Parathyroid adenoma (tissue), 2 donors: ENCODE results near the gene ASRGL1.

Experiments used
- H2AFZ ChIP-seq: fragments of 300-600 bp; sonication (generic); one replicate; pipeline ENCODE4 v1.7.0; 2017; ENCODE audit warnings: antibody characterized with exemption, mild to moderate bottlenecking
- H3K27ac ChIP-seq: fragments of 300-600 bp; sonication (generic); one replicate; pipeline ENCODE4 v1.7.0; 2017
- H3K27me3 ChIP-seq: fragments of 300-600 bp; sonication (generic); one replicate; pipeline ENCODE4 v1.7.0; 2017; ENCODE audit warnings: low read length; ENCODE audit not compliant: control insufficient read depth, insufficient read depth
- H3K36me3 ChIP-seq: fragments of 300-600 bp; sonication (generic); one replicate; pipeline ENCODE4 v1.7.0; 2017; ENCODE audit warnings: low read length; ENCODE audit not compliant: control insufficient read depth, insufficient read depth
- H3K4me1 ChIP-seq: fragments of 300-600 bp; sonication (generic); one replicate; pipeline ENCODE4 v1.7.0; 2017; ENCODE audit warnings: control low read depth
- H3K4me2 ChIP-seq: fragments of 300-600 bp; sonication (generic); one replicate; pipeline ENCODE4 v1.7.0; 2017; ENCODE audit warnings: low read length
- H3K4me3 ChIP-seq: fragments of 300-600 bp; sonication (generic); one replicate; pipeline ENCODE4 v1.7.0; 2017; ENCODE audit warnings: low read depth, low read length
- H3K79me2 ChIP-seq: fragments of 300-600 bp; sonication (generic); one replicate; pipeline ENCODE4 v1.7.0; 2017; ENCODE audit warnings: control low read depth
- H3K9ac ChIP-seq: fragments of 300-600 bp; sonication (generic); one replicate; pipeline ENCODE4 v1.7.0; 2017; ENCODE audit warnings: mild to moderate bottlenecking
- H3K9me3 ChIP-seq: fragments of 300-600 bp; sonication (generic); one replicate; pipeline ENCODE4 v1.7.0; 2017; ENCODE audit warnings: low read length; ENCODE audit not compliant: control insufficient read depth
- TF ChIP-seq, protein P1 (sequence below): fragments of 300-600 bp; sonication (generic); IDR thresholded peaks from one replicate; pipeline ENCODE4 v1.7.0; 2017; ENCODE audit warnings: antibody characterized with exemption, mild to moderate bottlenecking
- donor health status: primary hyperparathyroidism.

Gene ASRGL1

DNA sequence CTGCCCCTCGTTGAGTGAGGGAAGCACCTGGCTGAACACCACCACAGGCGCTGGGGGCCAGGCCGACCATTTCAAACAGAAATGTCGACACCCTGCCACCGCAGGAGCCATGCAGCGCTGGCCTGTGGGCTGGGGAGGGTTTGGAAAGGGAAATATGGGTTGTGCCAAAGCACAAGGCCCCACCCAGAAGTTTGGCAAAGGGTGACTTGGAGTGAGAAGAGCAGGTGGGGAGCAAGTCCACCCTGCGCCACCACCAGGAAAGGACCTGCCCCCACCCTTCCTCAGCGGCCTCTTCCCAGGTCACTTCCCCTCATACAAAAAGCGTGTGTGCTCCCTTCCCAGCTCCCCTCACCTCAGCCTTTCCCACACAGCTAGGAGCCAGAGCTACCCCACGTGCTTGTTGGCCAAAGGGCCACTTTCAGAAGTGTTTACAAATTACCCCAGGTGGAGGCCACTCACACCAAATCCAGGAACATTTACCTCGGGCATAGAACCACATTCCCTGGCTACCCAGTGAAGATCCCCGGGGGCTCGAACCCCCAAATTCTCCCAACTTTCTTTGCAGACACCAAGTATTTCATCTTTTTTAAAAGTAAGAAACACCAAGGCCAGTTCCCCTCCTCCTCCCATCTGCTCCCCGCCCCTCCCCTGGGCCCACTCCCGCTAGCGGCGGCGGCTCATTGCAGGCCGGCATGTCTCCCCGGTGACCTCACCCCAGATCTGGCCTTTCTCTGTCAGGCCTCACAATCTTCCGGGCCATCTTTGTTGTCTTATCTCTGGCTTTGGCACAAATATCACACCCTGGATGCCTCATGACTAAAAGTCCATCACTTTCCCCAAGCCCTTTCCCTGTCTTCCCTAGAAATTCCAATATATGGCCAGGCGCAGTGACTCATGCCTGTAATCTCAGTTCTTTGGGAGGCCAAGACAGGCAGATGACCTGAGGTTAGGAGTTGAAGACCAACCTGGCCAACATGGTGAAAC, 61.1 kb downstream of the ASRGL1 start:
- peak overlapping the region; percentile 33 for H2AFZ ChIP-seq
- TF ChIP-seq, protein P1, sequence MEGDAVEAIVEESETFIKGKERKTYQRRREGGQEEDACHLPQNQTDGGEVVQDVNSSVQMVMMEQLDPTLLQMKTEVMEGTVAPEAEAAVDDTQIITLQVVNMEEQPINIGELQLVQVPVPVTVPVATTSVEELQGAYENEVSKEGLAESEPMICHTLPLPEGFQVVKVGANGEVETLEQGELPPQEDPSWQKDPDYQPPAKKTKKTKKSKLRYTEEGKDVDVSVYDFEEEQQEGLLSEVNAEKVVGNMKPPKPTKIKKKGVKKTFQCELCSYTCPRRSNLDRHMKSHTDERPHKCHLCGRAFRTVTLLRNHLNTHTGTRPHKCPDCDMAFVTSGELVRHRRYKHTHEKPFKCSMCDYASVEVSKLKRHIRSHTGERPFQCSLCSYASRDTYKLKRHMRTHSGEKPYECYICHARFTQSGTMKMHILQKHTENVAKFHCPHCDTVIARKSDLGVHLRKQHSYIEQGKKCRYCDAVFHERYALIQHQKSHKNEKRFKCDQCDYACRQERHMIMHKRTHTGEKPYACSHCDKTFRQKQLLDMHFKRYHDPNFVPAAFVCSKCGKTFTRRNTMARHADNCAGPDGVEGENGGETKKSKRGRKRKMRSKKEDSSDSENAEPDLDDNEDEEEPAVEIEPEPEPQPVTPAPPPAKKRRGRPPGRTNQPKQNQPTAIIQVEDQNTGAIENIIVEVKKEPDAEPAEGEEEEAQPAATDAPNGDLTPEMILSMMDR = no peak
- H3K9me3 ChIP-seq = no peaks in the 10 kb centered on the region
- no peaks in the 10 kb centered on the region for H3K36me3 ChIP-seq
- no peaks in the 10 kb centered on the region for H3K79me2 ChIP-seq
- peaks cover 8% of the 10 kb centered on the region for H3K4me1 ChIP-seq
- H3K9ac ChIP-seq = no peak overlapping the region
- no peak overlapping the region for H3K4me3 ChIP-seq
- H3K4me2 ChIP-seq = no peak overlapping the region
- no peak overlapping the region for H3K27ac ChIP-seq
- H3K27me3 ChIP-seq = no peaks in the 10 kb centered on the region

DNA sequence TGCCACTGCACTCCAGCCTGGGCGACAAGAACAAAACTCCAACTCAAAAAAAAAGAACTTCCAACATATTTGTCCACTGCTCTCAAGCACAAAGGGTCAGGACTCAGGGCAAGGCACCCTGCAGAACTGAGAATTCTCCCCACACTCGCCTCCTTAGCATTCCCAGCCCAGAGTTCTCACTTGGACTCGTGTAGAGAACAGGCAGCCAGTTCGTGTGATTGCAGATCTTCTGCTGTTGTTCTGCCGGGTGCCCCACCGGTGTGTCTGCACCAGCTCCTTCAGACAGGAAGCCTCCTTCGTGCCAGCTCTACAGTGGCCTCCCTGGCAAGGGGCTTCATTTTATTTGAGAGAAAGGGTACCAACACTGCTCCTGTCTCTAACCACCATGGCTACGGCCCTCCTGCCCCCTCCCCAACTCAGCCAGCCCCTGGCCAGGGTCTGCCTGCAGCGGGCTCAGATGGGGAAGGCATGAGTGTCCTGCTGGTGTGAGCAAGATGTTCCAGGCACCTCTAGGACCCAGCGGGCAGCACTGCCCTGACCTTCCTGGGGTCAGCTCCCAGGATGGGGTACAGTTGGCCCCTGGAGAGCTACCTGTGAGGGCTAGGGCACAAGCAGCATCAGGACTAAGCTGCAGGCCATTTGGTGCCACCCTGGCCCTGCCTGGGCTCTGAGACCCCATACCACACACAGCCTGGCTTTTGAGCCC, 62.1 kb downstream of the ASRGL1 start:
- Histone ChIP-seq H3K4me1 (peaks cover 8% of the 10 kb centered on the region), H3K36me3 (no peaks in the 10 kb centered on the region), H3K4me2 (no peak overlapping the region), H3K27me3 (no peaks in the 10 kb centered on the region), H3K79me2 (no peaks in the 10 kb centered on the region), H2AFZ (no peak overlapping the region), H3K4me3 (no peak overlapping the region), H3K9ac (no peak overlapping the region), H3K27ac (no peak overlapping the region), H3K9me3 (no peaks in the 10 kb centered on the region)
- TF ChIP-seq, protein P1 = no peak

DNA sequence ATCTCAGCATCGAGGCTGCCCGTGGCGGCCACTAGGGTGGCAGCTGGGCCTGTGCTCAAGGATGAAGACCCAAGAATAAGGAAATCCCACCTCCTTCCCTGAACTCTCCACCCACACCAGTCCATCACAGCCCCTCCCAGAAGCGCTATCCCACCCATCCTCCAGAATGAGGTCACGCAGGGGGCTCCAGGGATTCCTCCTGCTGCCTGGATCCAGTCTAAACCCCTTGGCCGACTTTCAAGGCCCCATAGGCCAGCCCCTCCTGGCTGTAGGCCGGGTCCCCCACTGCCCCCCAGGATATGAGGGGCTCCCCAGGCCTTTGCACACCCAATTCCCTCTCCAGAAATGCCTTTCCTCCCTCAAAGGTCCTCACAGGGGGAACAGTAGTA, 62.6 kb downstream of the ASRGL1 start:
- Histone ChIP-seq H3K9me3 (no peaks in the 10 kb centered on the region), H3K79me2 (no peaks in the 10 kb centered on the region), H3K36me3 (no peaks in the 10 kb centered on the region), H3K4me1 (peaks cover 8% of the 10 kb centered on the region), H3K4me2 (no peak overlapping the region), H2AFZ (no peak overlapping the region), H3K27me3 (no peaks in the 10 kb centered on the region), H3K4me3 (no peak overlapping the region), H3K9ac (no peak overlapping the region), H3K27ac (no peak overlapping the region)
- TF ChIP-seq, protein P1 = no peak

DNA sequence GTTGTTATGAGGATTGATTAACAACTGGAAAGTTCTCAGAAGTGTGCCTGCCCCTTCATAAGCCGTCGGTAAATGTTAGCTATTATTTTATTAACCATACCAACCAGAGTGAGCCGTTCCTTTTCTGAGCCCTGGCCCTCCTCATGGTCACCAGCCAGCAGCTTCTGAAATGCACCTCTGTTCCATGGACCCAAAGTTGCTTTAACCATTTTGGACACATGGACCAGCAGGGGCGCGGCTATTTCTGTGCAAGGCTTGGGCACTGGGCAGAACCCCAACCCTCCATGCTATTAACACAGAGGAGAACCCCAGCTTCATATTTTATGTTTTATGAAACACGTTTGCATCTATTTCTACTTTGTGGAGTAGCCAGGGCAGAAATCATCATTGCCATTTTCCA, 63.0 kb downstream of the ASRGL1 start:
- H3K9ac ChIP-seq = no peak overlapping the region
- H3K4me3 ChIP-seq = no peak overlapping the region
- H3K27me3 ChIP-seq = no peaks in the 10 kb centered on the region
- peaks cover 5% of the 10 kb centered on the region for H3K4me1 ChIP-seq
- no peak overlapping the region for H2AFZ ChIP-seq
- TF ChIP-seq, protein P1 = no peak
- no peaks in the 10 kb centered on the region for H3K9me3 ChIP-seq
- no peaks in the 10 kb centered on the region for H3K36me3 ChIP-seq
- H3K79me2 ChIP-seq = no peaks in the 10 kb centered on the region
- no peak overlapping the region for H3K27ac ChIP-seq
- no peak overlapping the region for H3K4me2 ChIP-seq
